Neural cell (in vitro differentiated cells): ENCODE results near the gene ITPR2. TPM values are rescaled to one million over a fixed set of nuclear protein-coding genes. Genes with fewer than 3 reads are reported as not detected.

Source experiments
- H2AFZ ChIP-seq: fragments of 200-600, 300-800 bp; sonication (generic), shearing (Covaris generic); 2 replicates; pipeline ENCODE4 v1.6.0; 2014; ENCODE audit warnings: low read depth, mild to moderate bottlenecking, antibody characterized with exemption, low read length, moderate library complexity
- H3F3A ChIP-seq: fragments of 200-600 bp; shearing (Covaris generic); 2 replicates; pipeline ENCODE4 v1.6.1; 2016; ENCODE audit warnings: mild to moderate bottlenecking, moderate library complexity, mixed read lengths, antibody characterized with exemption, low read length; ENCODE audit not compliant: insufficient read depth, poor library complexity, severe bottlenecking
- H3K27ac ChIP-seq: fragments of 200-600, 300-800 bp; sonication (generic), shearing (Covaris generic); 2 replicates; pipeline ENCODE4 v1.5.1; 2014; ENCODE audit warnings: mild to moderate bottlenecking, low read length, moderate library complexity
- H3K27me3 ChIP-seq: fragments of 300-800, 200-600 bp; sonication (generic), shearing (Covaris generic); 2 replicates; pipeline ENCODE4 v1.6.0; 2014; ENCODE audit warnings: mild to moderate bottlenecking, low read depth, low read length, moderate library complexity; ENCODE audit not compliant: insufficient read depth
- H3K36me3 ChIP-seq: fragments of 300-800, 200-600 bp; sonication (generic), shearing (Covaris generic); 2 replicates; pipeline ENCODE4 v1.5.1; 2014; ENCODE audit warnings: mild to moderate bottlenecking, antibody characterized with exemption, low read length, moderate library complexity; ENCODE audit not compliant: insufficient read depth
- H3K4me2 ChIP-seq: fragments of 300-800, 200-600 bp; sonication (generic), shearing (Covaris generic); 2 replicates; pipeline ENCODE4 v1.6.0; 2014; ENCODE audit warnings: mild to moderate bottlenecking, low read length
- H3K4me3 ChIP-seq: fragments of 300-800, 200-600 bp; sonication (generic), shearing (Covaris generic); 2 replicates; pipeline ENCODE4 v1.5.1; 2014; ENCODE audit warnings: mild to moderate bottlenecking, low read length, moderate library complexity
- H3K79me2 ChIP-seq: fragments of 200-600 bp; shearing (Covaris generic); replicated peaks from 2 replicates; pipeline ENCODE4 v1.6.0; 2014; ENCODE audit warnings: mild to moderate bottlenecking, low read length, moderate library complexity; ENCODE audit not compliant: insufficient read depth
- H3K9ac ChIP-seq: fragments of 300-800, 200-600 bp; sonication (generic), shearing (Covaris generic); 2 replicates; pipeline ENCODE4 v1.6.1; 2016; ENCODE audit warnings: mild to moderate bottlenecking, low read length, mixed read lengths
- H3K9me2 ChIP-seq: fragments of 200-600 bp; shearing (Covaris generic); 2 replicates; pipeline ENCODE4 v1.6.1; 2016; ENCODE audit warnings: mild to moderate bottlenecking, low read length, mixed read lengths; ENCODE audit not compliant: insufficient read depth
- H3K9me3 ChIP-seq: fragments of 200-600, 300-800 bp; sonication (generic), shearing (Covaris generic); 2 replicates; pipeline ENCODE4 v1.6.1; 2016; ENCODE audit warnings: mild to moderate bottlenecking, mixed run types, low read length, moderate library complexity, mixed read lengths
- H4K20me1 ChIP-seq: fragments of 200-600 bp; shearing (Covaris generic); 2 replicates; pipeline ENCODE4 v1.6.1; 2016; ENCODE audit warnings: mild to moderate bottlenecking, mixed run types; ENCODE audit not compliant: insufficient read depth
- EP300 ChIP-seq: fragments of 450-650 bp; conservative IDR thresholded peaks from 2 replicates; pipeline ENCODE4 v1.6.1; 2014; ENCODE audit warnings: antibody characterized with exemption, mild to moderate bottlenecking, moderate library complexity; ENCODE audit not compliant: poor library complexity, severe bottlenecking
- EZH2 ChIP-seq: fragments of 200-600, 300-800 bp; shearing (Covaris generic), sonication (generic); IDR thresholded peaks from 2 replicates; pipeline ENCODE4 v1.6.1; 2014; ENCODE audit warnings: antibody characterized with exemption, low read length, borderline replicate concordance, mild to moderate bottlenecking; ENCODE audit not compliant: insufficient read depth, poor library complexity, severe bottlenecking
- MXI1 ChIP-seq: fragments of 450-650 bp; conservative IDR thresholded peaks from 2 replicates; pipeline ENCODE4 v1.6.1; 2014; ENCODE audit warnings: antibody characterized with exemption, mild to moderate bottlenecking; ENCODE audit not compliant: poor library complexity, severe bottlenecking
- RAD21 ChIP-seq: fragments of 450-650 bp; conservative IDR thresholded peaks from 2 replicates; pipeline ENCODE4 v1.6.1; 2014; ENCODE audit warnings: antibody characterized with exemption, mild to moderate bottlenecking, moderate library complexity
- TAF1 ChIP-seq: IDR thresholded peaks from 2 replicates; pipeline ENCODE4 v1.6.1; 2012; ENCODE audit warnings: low read depth
- polyA plus RNA-seq: library from polyadenylated mRNA; depleted of rRNA; stranded (reverse); fragments of >200 nt; gene quantifications from 2 replicates; pipeline ENCODE4 v1.2.3, GENCODE V29; 2014
- TF ChIP-seq, protein P1 (sequence below): IDR thresholded peaks from 2 replicates; pipeline ENCODE4 v1.6.1; 2012; ENCODE audit warnings: borderline replicate concordance
- TF ChIP-seq, protein P2 (sequence below): fragments of 450-650 bp; IDR thresholded peaks from 2 replicates; pipeline ENCODE4 v1.5.1; 2014; ENCODE audit warnings: antibody characterized with exemption, mild to moderate bottlenecking, moderate library complexity; ENCODE audit not compliant: poor library complexity, severe bottlenecking

ITPR2 gene
- polyA plus RNA-seq, 1 donor from 2014 or later: 2.0 TPM

DNA sequence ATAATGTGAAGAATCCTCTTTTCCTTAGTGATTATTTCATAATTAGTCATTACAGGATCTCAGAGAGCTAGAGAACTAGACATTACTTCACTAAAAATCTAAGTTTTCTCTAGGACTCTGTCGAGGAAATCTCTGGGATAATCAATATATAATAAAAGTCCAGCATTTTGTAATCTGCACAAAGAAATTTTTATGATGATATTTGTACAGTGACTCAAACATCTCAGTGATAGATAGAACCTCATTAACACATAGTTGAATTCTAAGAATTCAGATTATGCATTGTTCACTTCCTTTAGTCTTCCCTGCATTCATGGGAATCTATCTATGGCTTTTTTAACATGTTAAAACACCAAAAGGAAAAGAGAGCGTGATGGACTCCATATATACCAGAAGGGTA, 11.0 kb downstream of the ITPR2 start:
- H3K4me3 ChIP-seq: no peak overlapping the region
- no peak overlapping the region for H3K4me2 ChIP-seq
- H3K36me3 ChIP-seq: no peaks in the 10 kb centered on the region
- H3K79me2 ChIP-seq: no peaks in the 10 kb centered on the region
- H3F3A ChIP-seq: no peaks in the 10 kb centered on the region
- no peaks in the 10 kb centered on the region for H4K20me1 ChIP-seq
- TF ChIP-seq RAD21: no peak
- TF ChIP-seq, protein P1, sequence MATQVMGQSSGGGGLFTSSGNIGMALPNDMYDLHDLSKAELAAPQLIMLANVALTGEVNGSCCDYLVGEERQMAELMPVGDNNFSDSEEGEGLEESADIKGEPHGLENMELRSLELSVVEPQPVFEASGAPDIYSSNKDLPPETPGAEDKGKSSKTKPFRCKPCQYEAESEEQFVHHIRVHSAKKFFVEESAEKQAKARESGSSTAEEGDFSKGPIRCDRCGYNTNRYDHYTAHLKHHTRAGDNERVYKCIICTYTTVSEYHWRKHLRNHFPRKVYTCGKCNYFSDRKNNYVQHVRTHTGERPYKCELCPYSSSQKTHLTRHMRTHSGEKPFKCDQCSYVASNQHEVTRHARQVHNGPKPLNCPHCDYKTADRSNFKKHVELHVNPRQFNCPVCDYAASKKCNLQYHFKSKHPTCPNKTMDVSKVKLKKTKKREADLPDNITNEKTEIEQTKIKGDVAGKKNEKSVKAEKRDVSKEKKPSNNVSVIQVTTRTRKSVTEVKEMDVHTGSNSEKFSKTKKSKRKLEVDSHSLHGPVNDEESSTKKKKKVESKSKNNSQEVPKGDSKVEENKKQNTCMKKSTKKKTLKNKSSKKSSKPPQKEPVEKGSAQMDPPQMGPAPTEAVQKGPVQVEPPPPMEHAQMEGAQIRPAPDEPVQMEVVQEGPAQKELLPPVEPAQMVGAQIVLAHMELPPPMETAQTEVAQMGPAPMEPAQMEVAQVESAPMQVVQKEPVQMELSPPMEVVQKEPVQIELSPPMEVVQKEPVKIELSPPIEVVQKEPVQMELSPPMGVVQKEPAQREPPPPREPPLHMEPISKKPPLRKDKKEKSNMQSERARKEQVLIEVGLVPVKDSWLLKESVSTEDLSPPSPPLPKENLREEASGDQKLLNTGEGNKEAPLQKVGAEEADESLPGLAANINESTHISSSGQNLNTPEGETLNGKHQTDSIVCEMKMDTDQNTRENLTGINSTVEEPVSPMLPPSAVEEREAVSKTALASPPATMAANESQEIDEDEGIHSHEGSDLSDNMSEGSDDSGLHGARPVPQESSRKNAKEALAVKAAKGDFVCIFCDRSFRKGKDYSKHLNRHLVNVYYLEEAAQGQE: no peak
- no peak overlapping the region for H3K9ac ChIP-seq
- H3K9me2 ChIP-seq: no peaks in the 10 kb centered on the region
- H2AFZ ChIP-seq: no peak overlapping the region
- no peaks in the 10 kb centered on the region for H3K9me3 ChIP-seq
- H3K27me3 ChIP-seq: no peaks in the 10 kb centered on the region
- no peak overlapping the region for H3K27ac ChIP-seq

DNA sequence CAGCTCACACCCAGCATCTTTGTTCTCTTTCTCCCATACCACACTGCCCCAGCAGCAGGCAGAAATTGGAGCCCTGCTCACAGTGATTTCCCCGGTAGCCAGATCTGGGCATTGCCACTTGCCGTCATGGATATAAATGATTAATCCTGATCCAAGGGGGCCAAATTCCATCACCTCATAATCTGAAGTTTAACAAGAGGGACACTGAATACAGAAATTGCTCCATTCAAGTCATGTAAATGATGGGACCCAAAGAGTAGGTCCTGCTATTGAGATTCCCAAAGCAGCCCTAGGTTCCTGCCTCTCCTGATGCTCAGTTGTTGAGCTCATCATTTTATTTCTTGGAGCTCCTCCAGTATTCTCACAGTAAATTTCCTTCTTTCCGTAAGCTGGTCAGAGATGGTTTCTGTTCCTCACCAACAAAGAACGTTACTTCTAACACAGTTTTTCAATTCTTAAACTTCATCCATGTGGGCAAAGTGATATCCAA, 11.7 kb downstream of the ITPR2 start:
- no peaks in the 10 kb centered on the region for H3K9me2 ChIP-seq
- no peak overlapping the region for H3K4me2 ChIP-seq
- no peaks in the 10 kb centered on the region for H3K36me3 ChIP-seq
- no peaks in the 10 kb centered on the region for H3F3A ChIP-seq
- no peak overlapping the region for H3K27ac ChIP-seq
- no peak overlapping the region for H3K4me3 ChIP-seq
- H2AFZ ChIP-seq: no peak overlapping the region
- H4K20me1 ChIP-seq: no peaks in the 10 kb centered on the region
- H3K9ac ChIP-seq: no peak overlapping the region
- TF ChIP-seq, protein P1: no peak
- TF ChIP-seq, protein P2, sequence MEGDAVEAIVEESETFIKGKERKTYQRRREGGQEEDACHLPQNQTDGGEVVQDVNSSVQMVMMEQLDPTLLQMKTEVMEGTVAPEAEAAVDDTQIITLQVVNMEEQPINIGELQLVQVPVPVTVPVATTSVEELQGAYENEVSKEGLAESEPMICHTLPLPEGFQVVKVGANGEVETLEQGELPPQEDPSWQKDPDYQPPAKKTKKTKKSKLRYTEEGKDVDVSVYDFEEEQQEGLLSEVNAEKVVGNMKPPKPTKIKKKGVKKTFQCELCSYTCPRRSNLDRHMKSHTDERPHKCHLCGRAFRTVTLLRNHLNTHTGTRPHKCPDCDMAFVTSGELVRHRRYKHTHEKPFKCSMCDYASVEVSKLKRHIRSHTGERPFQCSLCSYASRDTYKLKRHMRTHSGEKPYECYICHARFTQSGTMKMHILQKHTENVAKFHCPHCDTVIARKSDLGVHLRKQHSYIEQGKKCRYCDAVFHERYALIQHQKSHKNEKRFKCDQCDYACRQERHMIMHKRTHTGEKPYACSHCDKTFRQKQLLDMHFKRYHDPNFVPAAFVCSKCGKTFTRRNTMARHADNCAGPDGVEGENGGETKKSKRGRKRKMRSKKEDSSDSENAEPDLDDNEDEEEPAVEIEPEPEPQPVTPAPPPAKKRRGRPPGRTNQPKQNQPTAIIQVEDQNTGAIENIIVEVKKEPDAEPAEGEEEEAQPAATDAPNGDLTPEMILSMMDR: no peak
- TF ChIP-seq RAD21: no peak
- no peak for TF ChIP-seq MXI1
- no peak for TF ChIP-seq TAF1
- no peak for TF ChIP-seq EP300
- TF ChIP-seq EZH2: no peak
- no peaks in the 10 kb centered on the region for H3K9me3 ChIP-seq
- H3K27me3 ChIP-seq: no peaks in the 10 kb centered on the region
- no peaks in the 10 kb centered on the region for H3K79me2 ChIP-seq
